GM23338 (cell line): ENCODE measurements around the gene RFK. TPM values are rescaled to one million over a fixed set of nuclear protein-coding genes. Genes with fewer than 3 reads are reported as not detected.
A peak's percentile ranks its signal among the peaks of the same experiment; 100 is the strongest.

Experiments
- ATAC-seq: fragments of 200-7000 bp; cut with Tn5 transposase; 3 replicates; pipeline ENCODE4 v1.9.1; 2020
- DNase-seq: peaks from one replicate; pipeline ENCODE4 v3.0.0-alpha.2; 2015; ENCODE audit warnings: low spot score
- H2AFZ ChIP-seq: fragments of 200-600 bp; sonication (generic); 2 replicates; pipeline ENCODE4 v1.8.0; 2016; ENCODE audit warnings: antibody characterized with exemption, mild to moderate bottlenecking, moderate library complexity
- H3F3A ChIP-seq: fragments of 200-600 bp; sonication (generic); replicated peaks from 2 replicates; pipeline ENCODE4 v1.8.0; 2017; ENCODE audit warnings: antibody characterized with exemption, mixed run types, low read depth
- H3K27ac ChIP-seq: fragments of 200-600 bp; sonication (generic); 2 replicates; pipeline ENCODE4 v1.6.1; 2016; ENCODE audit warnings: low read depth
- H3K27me3 ChIP-seq: fragments of 200-600 bp; sonication (generic); 2 replicates; pipeline ENCODE4 v1.8.0; 2016; ENCODE audit warnings: mild to moderate bottlenecking, mixed run types, moderate library complexity; ENCODE audit not compliant: insufficient read depth
- H3K36me3 ChIP-seq: fragments of 200-600 bp; sonication (generic); 2 replicates; pipeline ENCODE4 v1.8.0; 2016; ENCODE audit warnings: mild to moderate bottlenecking; ENCODE audit not compliant: insufficient read depth
- H3K4me1 ChIP-seq: fragments of 200-600 bp; sonication (generic); 2 replicates; pipeline ENCODE4 v1.8.0; 2016; ENCODE audit warnings: mild to moderate bottlenecking, moderate library complexity; ENCODE audit not compliant: insufficient read depth
- H3K4me2 ChIP-seq: fragments of 200-600 bp; sonication (generic); 2 replicates; pipeline ENCODE4 v1.7.1; 2017; ENCODE audit warnings: mixed run types
- H3K4me3 ChIP-seq: fragments of 200-600 bp; sonication (generic); 2 replicates; pipeline ENCODE4 v1.6.1; 2016; ENCODE audit warnings: mixed run types
- H3K79me2 ChIP-seq: fragments of 200-600 bp; sonication (generic); replicated peaks from 2 replicates; pipeline ENCODE4 v1.8.0; 2017; ENCODE audit warnings: mild to moderate bottlenecking; ENCODE audit not compliant: insufficient read depth
- H3K9me2 ChIP-seq: fragments of 200-600 bp; sonication (generic); 2 replicates; pipeline ENCODE4 v1.8.0; 2017; ENCODE audit not compliant: insufficient read depth
- H4K20me1 ChIP-seq: fragments of 200-600 bp; sonication (generic); replicated peaks from 2 replicates; pipeline ENCODE4 v1.8.0; 2017; ENCODE audit warnings: mild to moderate bottlenecking; ENCODE audit not compliant: insufficient read depth
- H3K27ac Mint-ChIP-seq: 2 replicates; pipeline ENCODE4 v1.8.0; 2020; ENCODE audit warnings: inconsistent platforms, mild to moderate bottlenecking, moderate library complexity, mixed read lengths
- H3K27me3 Mint-ChIP-seq: 3 replicates; pipeline ENCODE4 v1.8.0; 2022; ENCODE audit warnings: low read depth, mild to moderate bottlenecking, moderate library complexity, mixed read lengths, inconsistent platforms; ENCODE audit not compliant: insufficient read depth, poor library complexity
- H3K36me3 Mint-ChIP-seq: 3 replicates; pipeline ENCODE4 v1.8.0; 2021; ENCODE audit warnings: low read depth, mild to moderate bottlenecking, inconsistent platforms, moderate library complexity, mixed read lengths
- H3K4me1 Mint-ChIP-seq: 3 replicates; pipeline ENCODE4 v1.8.0; 2020; ENCODE audit warnings: mild to moderate bottlenecking, inconsistent platforms, mixed read lengths
- H3K4me3 Mint-ChIP-seq: 3 replicates; pipeline ENCODE4 v1.8.0; 2021; ENCODE audit warnings: moderate library complexity, mild to moderate bottlenecking, inconsistent platforms, mixed read lengths
- H3K9me3 Mint-ChIP-seq: 3 replicates; pipeline ENCODE4 v1.8.0; 2020; ENCODE audit warnings: moderate library complexity, mild to moderate bottlenecking, inconsistent platforms, mixed read lengths
- CREB1 ChIP-seq: fragments of 250-450 bp; sonication (Bioruptor Pico); IDR thresholded peaks from 2 replicates; pipeline ENCODE4 v1.5.0; 2020; ENCODE audit warnings: low read depth, mild to moderate bottlenecking, moderate library complexity
- EZH2 ChIP-seq: fragments of 200-600 bp; sonication (generic); IDR thresholded peaks from one replicate; pipeline ENCODE4 v1.8.0; 2017; ENCODE audit warnings: antibody characterized with exemption, mild to moderate bottlenecking, low read depth; ENCODE audit not compliant: unreplicated experiment
- EZH2phosphoT487 ChIP-seq: fragments of 200-600 bp; sonication (generic); IDR thresholded peaks from one replicate; pipeline ENCODE4 v1.8.1; 2018; ENCODE audit warnings: antibody characterized with exemption; ENCODE audit not compliant: unreplicated experiment
- JUNB ChIP-seq: IDR thresholded peaks from one replicate; pipeline ENCODE4 v1.6.1; 2016; ENCODE audit warnings: antibody characterized with exemption; ENCODE audit not compliant: unreplicated experiment
- NANOG ChIP-seq: IDR thresholded peaks from 2 replicates; pipeline ENCODE4 v1.6.1; 2016; ENCODE audit warnings: antibody characterized with exemption, borderline replicate concordance
- POLR2AphosphoS5 ChIP-seq: IDR thresholded peaks from 2 replicates; pipeline ENCODE4 v1.6.1; 2016; ENCODE audit warnings: antibody characterized with exemption, low read depth
- STAT1 ChIP-seq: IDR thresholded peaks from one replicate; pipeline ENCODE4 v1.6.1; 2016; ENCODE audit warnings: antibody characterized with exemption; ENCODE audit not compliant: unreplicated experiment
- ZNF114 ChIP-seq: fragments of 250-450 bp; sonication (Bioruptor Pico); IDR thresholded peaks from 2 replicates; pipeline ENCODE4 v1.5.0; 2020; ENCODE audit warnings: mild to moderate bottlenecking, moderate library complexity
- ZNF331 ChIP-seq: fragments of 250-450 bp; sonication (Bioruptor Pico); IDR thresholded peaks from 2 replicates; pipeline ENCODE4 v1.5.0; 2020; ENCODE audit warnings: low read depth, mild to moderate bottlenecking, moderate library complexity
- polyA plus RNA-seq: library from polyadenylated mRNA; unstranded; fragments of >200 nt; fragmentation: Nextera tagmentation; extraction: Ambion mirVana; gene quantifications from 2 replicates; pipeline ENCODE4 v1.2.1, GENCODE V29; 2016
- total RNA-seq: library from RNA; depleted of rRNA; stranded (reverse); fragments of >200 nt; shearing (Covaris generic); gene quantifications from 2 replicates; pipeline ENCODE4 v1.2.3, GENCODE V29; 2014
- TF ChIP-seq, protein P1 (sequence below): IDR thresholded peaks from 2 replicates; pipeline ENCODE4 v1.6.1; 2016; ENCODE audit warnings: antibody characterized with exemption
- TF ChIP-seq, protein P2 (sequence below): fragments of 250-450 bp; sonication (Bioruptor Pico); IDR thresholded peaks from 2 replicates; pipeline ENCODE4 v1.5.0; 2020; ENCODE audit warnings: mild to moderate bottlenecking, moderate library complexity
- TF ChIP-seq, protein P3 (sequence below): IDR thresholded peaks from one replicate; pipeline ENCODE4 v1.6.1; 2018; ENCODE audit warnings: antibody characterized with exemption; ENCODE audit not compliant: unreplicated experiment
- TF ChIP-seq, protein P4 (sequence below), 2 experiments: fragments of 200-600 bp in 1 of 2; sonication (generic) in 1 of 2; conservative IDR thresholded peaks; 2 replicates each; pipeline versions ENCODE4 v1.5.1 to v1.6.1; 2016 to 2017; ENCODE audit warnings: antibody characterized with exemption in 2 of 2, low read depth in 2 of 2, mild to moderate bottlenecking in 2 of 2, moderate library complexity in 1 of 2

RFK gene
- total and polyA plus RNA-seq, 2 experiments from 2014 or later, result 15.2 to 15.4 TPM

DNA sequence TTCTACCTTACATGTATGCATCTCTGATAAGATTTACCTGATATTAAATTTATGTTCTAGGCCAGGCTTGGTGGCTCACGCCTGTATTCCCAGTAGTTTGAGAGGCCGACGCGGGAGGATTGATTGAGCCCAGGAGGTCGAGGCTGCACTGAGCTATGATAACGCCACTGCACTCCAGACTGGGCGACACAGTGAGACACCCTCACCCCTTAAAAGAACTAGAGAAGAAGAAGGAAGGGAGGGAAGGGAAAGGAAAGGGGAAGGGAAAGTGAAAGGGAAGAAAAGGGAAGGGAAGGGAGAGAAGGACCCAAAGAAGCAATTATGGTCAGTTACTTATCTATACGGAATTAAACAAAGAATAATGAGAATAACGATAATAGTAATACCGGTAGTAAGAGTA lies 1.2 kb upstream of the RFK start:
- Mint-ChIP-seq H3K9me3 (peaks cover 2% of the 10 kb centered on the region; the same call in 1 of the 3 replicates), H3K4me1 (peaks cover 2% of the 10 kb centered on the region; the same call in 1 of the 3 replicates), H3K27ac (no peak overlapping the region), H3K4me3 (peak overlapping the region; percentile 88), H3K36me3 (peaks cover 15% of the 10 kb centered on the region; the same call in 2 of the 3 replicates), H3K27me3 (peaks cover 3% of the 10 kb centered on the region)
- Histone ChIP-seq H4K20me1 (no peaks in the 10 kb centered on the region), H3K4me2 (peak overlapping the region; percentile 92), H3K36me3 (no peaks in the 10 kb centered on the region), H3K4me3 (peak overlapping the region; percentile 75), H3K79me2 (peaks cover 25% of the 10 kb centered on the region), H3F3A (peaks cover 10% of the 10 kb centered on the region), H3K27me3 (no peaks in the 10 kb centered on the region), H3K9me2 (no peaks in the 10 kb centered on the region), H2AFZ (no peak overlapping the region), H3K4me1 (no peaks in the 10 kb centered on the region; the same call in 1 of the 2 replicates), H3K27ac (no peak overlapping the region)
- no peak for ATAC-seq
- TF ChIP-seq POLR2AphosphoS5, result no peak
- TF ChIP-seq ZNF114 (CRISPR knock-in tag), result no peak
- TF ChIP-seq, protein P1, sequence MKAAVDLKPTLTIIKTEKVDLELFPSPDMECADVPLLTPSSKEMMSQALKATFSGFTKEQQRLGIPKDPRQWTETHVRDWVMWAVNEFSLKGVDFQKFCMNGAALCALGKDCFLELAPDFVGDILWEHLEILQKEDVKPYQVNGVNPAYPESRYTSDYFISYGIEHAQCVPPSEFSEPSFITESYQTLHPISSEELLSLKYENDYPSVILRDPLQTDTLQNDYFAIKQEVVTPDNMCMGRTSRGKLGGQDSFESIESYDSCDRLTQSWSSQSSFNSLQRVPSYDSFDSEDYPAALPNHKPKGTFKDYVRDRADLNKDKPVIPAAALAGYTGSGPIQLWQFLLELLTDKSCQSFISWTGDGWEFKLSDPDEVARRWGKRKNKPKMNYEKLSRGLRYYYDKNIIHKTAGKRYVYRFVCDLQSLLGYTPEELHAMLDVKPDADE, result no peak
- TF ChIP-seq ZNF331 (CRISPR knock-in tag), result no peak
- no peak for TF ChIP-seq STAT1
- TF ChIP-seq JUNB, result no peak
- TF ChIP-seq, protein P2, sequence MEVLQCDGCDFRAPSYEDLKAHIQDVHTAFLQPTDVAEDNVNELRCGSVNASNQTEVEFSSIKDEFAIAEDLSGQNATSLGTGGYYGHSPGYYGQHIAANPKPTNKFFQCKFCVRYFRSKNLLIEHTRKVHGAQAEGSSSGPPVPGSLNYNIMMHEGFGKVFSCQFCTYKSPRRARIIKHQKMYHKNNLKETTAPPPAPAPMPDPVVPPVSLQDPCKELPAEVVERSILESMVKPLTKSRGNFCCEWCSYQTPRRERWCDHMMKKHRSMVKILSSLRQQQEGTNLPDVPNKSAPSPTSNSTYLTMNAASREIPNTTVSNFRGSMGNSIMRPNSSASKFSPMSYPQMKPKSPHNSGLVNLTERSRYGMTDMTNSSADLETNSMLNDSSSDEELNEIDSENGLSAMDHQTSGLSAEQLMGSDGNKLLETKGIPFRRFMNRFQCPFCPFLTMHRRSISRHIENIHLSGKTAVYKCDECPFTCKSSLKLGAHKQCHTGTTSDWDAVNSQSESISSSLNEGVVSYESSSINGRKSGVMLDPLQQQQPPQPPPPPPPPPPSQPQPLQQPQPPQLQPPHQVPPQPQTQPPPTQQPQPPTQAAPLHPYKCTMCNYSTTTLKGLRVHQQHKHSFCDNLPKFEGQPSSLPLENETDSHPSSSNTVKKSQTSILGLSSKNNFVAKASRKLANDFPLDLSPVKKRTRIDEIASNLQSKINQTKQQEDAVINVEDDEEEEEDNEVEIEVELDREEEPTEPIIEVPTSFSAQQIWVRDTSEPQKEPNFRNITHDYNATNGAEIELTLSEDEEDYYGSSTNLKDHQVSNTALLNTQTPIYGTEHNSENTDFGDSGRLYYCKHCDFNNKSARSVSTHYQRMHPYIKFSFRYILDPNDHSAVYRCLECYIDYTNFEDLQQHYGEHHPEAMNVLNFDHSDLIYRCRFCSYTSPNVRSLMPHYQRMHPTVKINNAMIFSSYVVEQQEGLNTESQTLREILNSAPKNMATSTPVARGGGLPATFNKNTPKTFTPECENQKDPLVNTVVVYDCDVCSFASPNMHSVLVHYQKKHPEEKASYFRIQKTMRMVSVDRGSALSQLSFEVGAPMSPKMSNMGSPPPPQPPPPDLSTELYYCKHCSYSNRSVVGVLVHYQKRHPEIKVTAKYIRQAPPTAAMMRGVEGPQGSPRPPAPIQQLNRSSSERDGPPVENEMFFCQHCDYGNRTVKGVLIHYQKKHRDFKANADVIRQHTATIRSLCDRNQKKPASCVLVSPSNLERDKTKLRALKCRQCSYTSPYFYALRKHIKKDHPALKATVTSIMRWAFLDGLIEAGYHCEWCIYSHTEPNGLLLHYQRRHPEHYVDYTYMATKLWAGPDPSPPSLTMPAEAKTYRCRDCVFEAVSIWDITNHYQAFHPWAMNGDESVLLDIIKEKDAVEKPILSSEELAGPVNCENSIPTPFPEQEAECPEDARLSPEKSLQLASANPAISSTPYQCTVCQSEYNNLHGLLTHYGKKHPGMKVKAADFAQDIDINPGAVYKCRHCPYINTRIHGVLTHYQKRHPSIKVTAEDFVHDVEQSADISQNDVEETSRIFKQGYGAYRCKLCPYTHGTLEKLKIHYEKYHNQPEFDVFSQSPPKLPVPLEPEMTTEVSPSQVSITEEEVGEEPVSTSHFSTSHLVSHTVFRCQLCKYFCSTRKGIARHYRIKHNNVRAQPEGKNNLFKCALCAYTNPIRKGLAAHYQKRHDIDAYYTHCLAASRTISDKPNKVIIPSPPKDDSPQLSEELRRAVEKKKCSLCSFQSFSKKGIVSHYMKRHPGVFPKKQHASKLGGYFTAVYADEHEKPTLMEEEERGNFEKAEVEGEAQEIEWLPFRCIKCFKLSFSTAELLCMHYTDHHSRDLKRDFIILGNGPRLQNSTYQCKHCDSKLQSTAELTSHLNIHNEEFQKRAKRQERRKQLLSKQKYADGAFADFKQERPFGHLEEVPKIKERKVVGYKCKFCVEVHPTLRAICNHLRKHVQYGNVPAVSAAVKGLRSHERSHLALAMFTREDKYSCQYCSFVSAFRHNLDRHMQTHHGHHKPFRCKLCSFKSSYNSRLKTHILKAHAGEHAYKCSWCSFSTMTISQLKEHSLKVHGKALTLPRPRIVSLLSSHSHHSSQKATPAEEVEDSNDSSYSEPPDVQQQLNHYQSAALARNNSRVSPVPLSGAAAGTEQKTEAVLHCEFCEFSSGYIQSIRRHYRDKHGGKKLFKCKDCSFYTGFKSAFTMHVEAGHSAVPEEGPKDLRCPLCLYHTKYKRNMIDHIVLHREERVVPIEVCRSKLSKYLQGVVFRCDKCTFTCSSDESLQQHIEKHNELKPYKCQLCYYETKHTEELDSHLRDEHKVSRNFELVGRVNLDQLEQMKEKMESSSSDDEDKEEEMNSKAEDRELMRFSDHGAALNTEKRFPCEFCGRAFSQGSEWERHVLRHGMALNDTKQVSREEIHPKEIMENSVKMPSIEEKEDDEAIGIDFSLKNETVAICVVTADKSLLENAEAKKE, result no peak
- TF ChIP-seq, protein P3, sequence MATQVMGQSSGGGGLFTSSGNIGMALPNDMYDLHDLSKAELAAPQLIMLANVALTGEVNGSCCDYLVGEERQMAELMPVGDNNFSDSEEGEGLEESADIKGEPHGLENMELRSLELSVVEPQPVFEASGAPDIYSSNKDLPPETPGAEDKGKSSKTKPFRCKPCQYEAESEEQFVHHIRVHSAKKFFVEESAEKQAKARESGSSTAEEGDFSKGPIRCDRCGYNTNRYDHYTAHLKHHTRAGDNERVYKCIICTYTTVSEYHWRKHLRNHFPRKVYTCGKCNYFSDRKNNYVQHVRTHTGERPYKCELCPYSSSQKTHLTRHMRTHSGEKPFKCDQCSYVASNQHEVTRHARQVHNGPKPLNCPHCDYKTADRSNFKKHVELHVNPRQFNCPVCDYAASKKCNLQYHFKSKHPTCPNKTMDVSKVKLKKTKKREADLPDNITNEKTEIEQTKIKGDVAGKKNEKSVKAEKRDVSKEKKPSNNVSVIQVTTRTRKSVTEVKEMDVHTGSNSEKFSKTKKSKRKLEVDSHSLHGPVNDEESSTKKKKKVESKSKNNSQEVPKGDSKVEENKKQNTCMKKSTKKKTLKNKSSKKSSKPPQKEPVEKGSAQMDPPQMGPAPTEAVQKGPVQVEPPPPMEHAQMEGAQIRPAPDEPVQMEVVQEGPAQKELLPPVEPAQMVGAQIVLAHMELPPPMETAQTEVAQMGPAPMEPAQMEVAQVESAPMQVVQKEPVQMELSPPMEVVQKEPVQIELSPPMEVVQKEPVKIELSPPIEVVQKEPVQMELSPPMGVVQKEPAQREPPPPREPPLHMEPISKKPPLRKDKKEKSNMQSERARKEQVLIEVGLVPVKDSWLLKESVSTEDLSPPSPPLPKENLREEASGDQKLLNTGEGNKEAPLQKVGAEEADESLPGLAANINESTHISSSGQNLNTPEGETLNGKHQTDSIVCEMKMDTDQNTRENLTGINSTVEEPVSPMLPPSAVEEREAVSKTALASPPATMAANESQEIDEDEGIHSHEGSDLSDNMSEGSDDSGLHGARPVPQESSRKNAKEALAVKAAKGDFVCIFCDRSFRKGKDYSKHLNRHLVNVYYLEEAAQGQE, result no peak
- TF ChIP-seq EZH2, result no peak
- TF ChIP-seq, protein P4, sequence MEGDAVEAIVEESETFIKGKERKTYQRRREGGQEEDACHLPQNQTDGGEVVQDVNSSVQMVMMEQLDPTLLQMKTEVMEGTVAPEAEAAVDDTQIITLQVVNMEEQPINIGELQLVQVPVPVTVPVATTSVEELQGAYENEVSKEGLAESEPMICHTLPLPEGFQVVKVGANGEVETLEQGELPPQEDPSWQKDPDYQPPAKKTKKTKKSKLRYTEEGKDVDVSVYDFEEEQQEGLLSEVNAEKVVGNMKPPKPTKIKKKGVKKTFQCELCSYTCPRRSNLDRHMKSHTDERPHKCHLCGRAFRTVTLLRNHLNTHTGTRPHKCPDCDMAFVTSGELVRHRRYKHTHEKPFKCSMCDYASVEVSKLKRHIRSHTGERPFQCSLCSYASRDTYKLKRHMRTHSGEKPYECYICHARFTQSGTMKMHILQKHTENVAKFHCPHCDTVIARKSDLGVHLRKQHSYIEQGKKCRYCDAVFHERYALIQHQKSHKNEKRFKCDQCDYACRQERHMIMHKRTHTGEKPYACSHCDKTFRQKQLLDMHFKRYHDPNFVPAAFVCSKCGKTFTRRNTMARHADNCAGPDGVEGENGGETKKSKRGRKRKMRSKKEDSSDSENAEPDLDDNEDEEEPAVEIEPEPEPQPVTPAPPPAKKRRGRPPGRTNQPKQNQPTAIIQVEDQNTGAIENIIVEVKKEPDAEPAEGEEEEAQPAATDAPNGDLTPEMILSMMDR (conservative IDR thresholded peaks at IDR 0.05; ENCODE audit: low read depth in 2 of 2), result no peak
- no peak for TF ChIP-seq CREB1 (CRISPR knock-in tag)
- TF ChIP-seq NANOG, result no peak
- no peak for TF ChIP-seq EZH2phosphoT487
- no peak for DNase-seq
